Natural killer cell treated with Interleukin-12 subunit alpha and Interleukin-12 subunit beta and Interleukin-15 and Interleukin-18, amount 100 ng/mL, for 72 hours (primary cell): ENCODE data around the gene TJP2. TPM values are rescaled to one million over a fixed set of nuclear protein-coding genes. Genes with fewer than 3 reads are reported as not detected.
"Not testable (repeated sequence)": the region's sequence is repeated elsewhere in the genome, so short reads cannot be mapped to it uniquely, and the experiment has no call there.

Source experiments
- ATAC-seq, 2 donors: fragments of 150-1000 bp; cut with Tn5 transposase in 1 of 2; sonication (Bioruptor Pico), chemical (Tn5 transposase) in 1 of 2; 2 replicates each; pipeline ENCODE4 v1.10.0; 2021
- DNase-seq: peaks from one replicate; pipeline ENCODE4 v3.0.0; 2022; ENCODE audit warnings: low spot score
- H3K27ac Mint-ChIP-seq, 2 donors: 1 replicate in 1 of 2; 2 replicates in 1 of 2; pipeline ENCODE4 v1.8.0; 2022; ENCODE audit warnings: mixed read lengths in 2 of 2, mild to moderate bottlenecking in 1 of 2, moderate library complexity in 1 of 2
- H3K27me3 Mint-ChIP-seq, 2 donors: 1 replicate in 1 of 2; 2 replicates in 1 of 2; pipeline ENCODE4 v1.8.0; 2022; ENCODE audit warnings: mixed read lengths in 2 of 2
- H3K36me3 Mint-ChIP-seq: one replicate; pipeline ENCODE4 v1.8.0; 2022; ENCODE audit warnings: mixed read lengths
- H3K4me1 Mint-ChIP-seq, 2 donors: 1 replicate in 1 of 2; 2 replicates in 1 of 2; pipeline ENCODE4 v1.8.0; 2022; ENCODE audit warnings: low read depth in 2 of 2, mixed read lengths in 2 of 2, mild to moderate bottlenecking in 1 of 2
- H3K4me3 Mint-ChIP-seq: one replicate; pipeline ENCODE4 v1.8.0; 2022; ENCODE audit warnings: mixed read lengths
- H3K9me3 Mint-ChIP-seq: 2 replicates; pipeline ENCODE4 v1.8.0; 2022; ENCODE audit warnings: mixed read lengths
- total RNA-seq, 2 donors: library from RNA; stranded (reverse); gene quantifications; one replicate each; pipeline ENCODE4 v1.2.3, GENCODE V29; 2022

Gene TJP2
- total RNA-seq, 2 donors from 2014 or later = 5.1 to 10.2 TPM

GRCh38 chr9:69147041-69147834 is 26.8 kb upstream of the TJP2 start:
- Mint-ChIP-seq H3K9me3 (no peaks in the 10 kb centered on the region), H3K36me3 (no peaks in the 10 kb centered on the region), H3K4me3 (no peak overlapping the region), H3K27me3 (no peaks in the 10 kb centered on the region), H3K27ac (no peak overlapping the region), H3K4me1 (no peaks in the 10 kb centered on the region)
- ATAC-seq (no peak), DNase-seq (no peak)

- no peaks in the 10 kb centered on the region for H3K36me3 Mint-ChIP-seq
- ATAC-seq = no peak
- DNase-seq = no peak
- no peaks in the 10 kb centered on the region for H3K27me3 Mint-ChIP-seq
- no peaks in the 10 kb centered on the region for H3K9me3 Mint-ChIP-seq
- no peaks in the 10 kb centered on the region for H3K4me1 Mint-ChIP-seq
- H3K27ac Mint-ChIP-seq = no peak overlapping the region
- no peak overlapping the region for H3K4me3 Mint-ChIP-seq
These were observed 24.7 kb upstream of the TJP2 start for GRCh38 chr9:69149321-69149807.

GRCh38 chr9:69151506-69151905 is 22.6 kb upstream of the TJP2 start:
- DNase-seq (no peak), ATAC-seq (no peak)
- Mint-ChIP-seq H3K9me3 (no peaks in the 10 kb centered on the region), H3K27ac (no peak overlapping the region), H3K27me3 (no peaks in the 10 kb centered on the region), H3K4me1 (no peaks in the 10 kb centered on the region), H3K36me3 (no peaks in the 10 kb centered on the region), H3K4me3 (no peak overlapping the region)

- no peak overlapping the region for H3K27ac Mint-ChIP-seq
- H3K9me3 Mint-ChIP-seq = no peaks in the 10 kb centered on the region
- DNase-seq = no peak
- no peak for ATAC-seq
- no peaks in the 10 kb centered on the region for H3K36me3 Mint-ChIP-seq
- no peaks in the 10 kb centered on the region for H3K4me1 Mint-ChIP-seq
- H3K27me3 Mint-ChIP-seq = no peaks in the 10 kb centered on the region
- H3K4me3 Mint-ChIP-seq = no peak overlapping the region
These were observed 20.2 kb upstream of the TJP2 start for GRCh38 chr9:69153707-69154521.

- H3K4me3 Mint-ChIP-seq = no peak overlapping the region
These were observed 18.6 kb upstream of the TJP2 start for GRCh38 chr9:69155341-69156030.

GRCh38 chr9:69157751-69158466 is 16.2 kb upstream of the TJP2 start:
- no peaks in the 10 kb centered on the region for H3K4me1 Mint-ChIP-seq
- H3K4me3 Mint-ChIP-seq = no peak overlapping the region
- no peaks in the 10 kb centered on the region for H3K9me3 Mint-ChIP-seq
- no peak overlapping the region for H3K27ac Mint-ChIP-seq
- DNase-seq (no peak), ATAC-seq (no peak)
- H3K27me3 Mint-ChIP-seq = no peaks in the 10 kb centered on the region
- H3K36me3 Mint-ChIP-seq = no peaks in the 10 kb centered on the region

More at GRCh38 chr9:69155341-69156030, 18.6 kb upstream of the TJP2 start:
- Mint-ChIP-seq H3K9me3 (no peaks in the 10 kb centered on the region), H3K4me1 (no peaks in the 10 kb centered on the region), H3K36me3 (no peaks in the 10 kb centered on the region), H3K27me3 (no peaks in the 10 kb centered on the region), H3K27ac (no peak overlapping the region)
- ATAC-seq (no peak), DNase-seq (no peak)

- Mint-ChIP-seq H3K4me1 (no peaks in the 10 kb centered on the region), H3K4me3 (no peak overlapping the region), H3K9me3 (no peaks in the 10 kb centered on the region), H3K36me3 (no peaks in the 10 kb centered on the region), H3K27ac (no peak overlapping the region), H3K27me3 (no peaks in the 10 kb centered on the region)
- DNase-seq (no peak), ATAC-seq (no peak)
These were observed 15.6 kb upstream of the TJP2 start for GRCh38 chr9:69158471-69158870.

- ATAC-seq, H3K27ac Mint-ChIP-seq, H3K9me3 Mint-ChIP-seq: not testable (repeated sequence)
These were observed 9.5 kb upstream of the TJP2 start for GRCh38 chr9:69164573-69164972.

GRCh38 chr9:69165581-69165980 is 8.5 kb upstream of the TJP2 start:
- Mint-ChIP-seq H3K27me3 (peaks cover 0 to 1% of the 10 kb centered on the region in 2 donors), H3K4me3 (no peak overlapping the region), H3K4me1 (peaks cover 12 to 16% of the 10 kb centered on the region in 2 donors), H3K36me3 (no peaks in the 10 kb centered on the region), H3K27ac (no peak overlapping the region), H3K9me3 (no peaks in the 10 kb centered on the region)
- DNase-seq (no peak), ATAC-seq (no peak)

More at GRCh38 chr9:69164573-69164972, 9.5 kb upstream of the TJP2 start:
- H3K36me3 Mint-ChIP-seq, DNase-seq, H3K4me3 Mint-ChIP-seq, H3K27me3 Mint-ChIP-seq: not testable (repeated sequence)
- H3K4me1 Mint-ChIP-seq = peaks cover 12 to 16% of the 10 kb centered on the region in 2 donors

- Mint-ChIP-seq H3K27me3 (peaks cover 0 to 10% of the 10 kb centered on the region in 2 donors), H3K4me3 (peak overlapping the region; percentile 93), H3K27ac (peak overlapping the region; percentile 72 to 79), H3K4me1 (peaks cover 21 to 22% of the 10 kb centered on the region in 2 donors), H3K36me3 (no peaks in the 10 kb centered on the region), H3K9me3 (no peaks in the 10 kb centered on the region)
- ATAC-seq = peak; percentile 87 to 89
- DNase-seq = peak; percentile 71
These were observed 5.3 kb upstream of the TJP2 start for GRCh38 chr9:69168709-69169217.

GRCh38 chr9:69170231-69170630 is 3.8 kb upstream of the TJP2 start:
- ATAC-seq (no peak), DNase-seq (no peak)
- no peak overlapping the region for H3K4me3 Mint-ChIP-seq
- peaks cover 0 to 10% of the 10 kb centered on the region in 2 donors for H3K27me3 Mint-ChIP-seq
- peaks cover 30 to 31% of the 10 kb centered on the region in 2 donors for H3K4me1 Mint-ChIP-seq
- no peaks in the 10 kb centered on the region for H3K9me3 Mint-ChIP-seq
- H3K36me3 Mint-ChIP-seq = no peaks in the 10 kb centered on the region
- H3K27ac Mint-ChIP-seq = no peak overlapping the region

GRCh38 chr9:69171049-69171448 is 3.0 kb upstream of the TJP2 start:
- no peak for DNase-seq
- peaks cover 0 to 10% of the 10 kb centered on the region in 2 donors for H3K27me3 Mint-ChIP-seq
- H3K27ac Mint-ChIP-seq = no peak overlapping the region
- H3K4me1 Mint-ChIP-seq = peaks cover 33 to 39% of the 10 kb centered on the region in 2 donors
- H3K4me3 Mint-ChIP-seq = peak overlapping the region; percentile 0
- no peaks in the 10 kb centered on the region for H3K36me3 Mint-ChIP-seq
- ATAC-seq = no peak
- no peaks in the 10 kb centered on the region for H3K9me3 Mint-ChIP-seq

- Mint-ChIP-seq H3K4me3 (no peak overlapping the region), H3K36me3 (no peaks in the 10 kb centered on the region), H3K9me3 (no peaks in the 10 kb centered on the region), H3K27ac (no peak overlapping the region), H3K4me1 (peaks cover 33 to 39% of the 10 kb centered on the region in 2 donors), H3K27me3 (peaks cover 0 to 12% of the 10 kb centered on the region in 2 donors)
- DNase-seq = no peak
- no peak for ATAC-seq
These were observed 2.6 kb upstream of the TJP2 start for GRCh38 chr9:69171517-69171916.
